NCI-H128 (cell line): ENCODE measurements around the gene KCNQ2.

ENCODE experiments used
- DNase-seq: peaks from one replicate; lab custom pipeline; 2025; ENCODE audit not compliant: unreplicated experiment; lab: John Stamatoyannopoulos, UW

Gene KCNQ2

GRCh38 chr20:63471717-63471980 lies 806 bp downstream of the KCNQ2 start:
- no peak for DNase-seq

- DNase-seq, result no peak
These were observed 1.3 kb downstream of the KCNQ2 start for GRCh38 chr20:63471002-63471716.

GRCh38 chr20:63470410-63470809 lies 2.0 kb downstream of the KCNQ2 start:
- DNase-seq, result no peak

- DNase-seq, result no peak
These were observed 2.7 kb downstream of the KCNQ2 start for GRCh38 chr20:63469713-63470101.

- DNase-seq, result no peak
These were observed 3.3 kb downstream of the KCNQ2 start for GRCh38 chr20:63469019-63469712.

GRCh38 chr20:63468421-63468820 lies 4.0 kb downstream of the KCNQ2 start:
- no peak for DNase-seq

- DNase-seq, result no peak
These were observed 5.0 kb downstream of the KCNQ2 start for GRCh38 chr20:63467294-63468083.

GRCh38 chr20:63466861-63467260 lies 5.6 kb downstream of the KCNQ2 start:
- DNase-seq, result no peak

- no peak for DNase-seq
These were observed 6.1 kb downstream of the KCNQ2 start for GRCh38 chr20:63466250-63466825.

- DNase-seq, result no peak
These were observed 6.8 kb downstream of the KCNQ2 start for GRCh38 chr20:63465380-63466249.

- DNase-seq, result no peak
These were observed 8.2 kb downstream of the KCNQ2 start for GRCh38 chr20:63464289-63464635.

- DNase-seq, result no peak
These were observed 8.8 kb downstream of the KCNQ2 start for GRCh38 chr20:63463400-63464288.

GRCh38 chr20:63462244-63462643 lies 10.2 kb downstream of the KCNQ2 start:
- no peak for DNase-seq

GRCh38 chr20:63461104-63461763 lies 11.2 kb downstream of the KCNQ2 start:
- DNase-seq, result no peak

GRCh38 chr20:63459070-63459380 lies 13.4 kb downstream of the KCNQ2 start:
- DNase-seq, result no peak

GRCh38 chr20:63458170-63459069 lies 14.0 kb downstream of the KCNQ2 start:
- no peak for DNase-seq

GRCh38 chr20:63457737-63458136 lies 14.7 kb downstream of the KCNQ2 start:
- no peak for DNase-seq

GRCh38 chr20:63456429-63457284 lies 15.8 kb downstream of the KCNQ2 start:
- no peak for DNase-seq
